Fibroblast of lung (primary cell): Measurements from ENCODE around the gene SIN3B. TPM values are rescaled to one million over a fixed set of nuclear protein-coding genes. Genes with fewer than 3 reads are reported as not detected.

Experiments
- DNase-seq, 2 donors: peaks; one replicate each; pipeline versions ENCODE4 v3.0.0 to v3.0.0-alpha.2; 2010; ENCODE audit warnings: low read depth in 2 of 2
- H2AFZ ChIP-seq: 2 replicates; pipeline ENCODE4 v1.5.1; 2012; ENCODE audit warnings: low read length, control low read depth, inconsistent platforms
- H3K27ac ChIP-seq: 2 replicates; pipeline ENCODE4 v1.5.1; 2011; ENCODE audit warnings: low read length, control low read depth; ENCODE audit not compliant: insufficient read depth
- H3K27me3 ChIP-seq: 2 replicates; pipeline ENCODE4 v1.5.1; 2011; ENCODE audit warnings: mild to moderate bottlenecking, low read length; ENCODE audit not compliant: control insufficient read depth, insufficient read depth
- H3K36me3 ChIP-seq: 2 replicates; pipeline ENCODE4 v1.5.1; 2011; ENCODE audit warnings: low read length; ENCODE audit not compliant: control insufficient read depth, insufficient read depth
- H3K4me1 ChIP-seq: 2 replicates; pipeline ENCODE4 v1.5.1; 2011; ENCODE audit warnings: low read length; ENCODE audit not compliant: control insufficient read depth, insufficient read depth; ENCODE audit errors: extremely low read depth
- H3K4me2 ChIP-seq: 2 replicates; pipeline ENCODE4 v1.5.1; 2011; ENCODE audit warnings: low read length, control low read depth; ENCODE audit not compliant: insufficient read depth; ENCODE audit errors: extremely low read depth
- H3K4me3 ChIP-seq, 4 experiments: fragments of 200-600 bp in 1 of 4; sonication (generic) in 1 of 4; replicated peaks in 1 of 4; 2 replicates each; pipeline ENCODE4 v1.5.1; 2011 to 2016; ENCODE audit warnings: low read length in 4 of 4, low read depth in 3 of 4, mild to moderate bottlenecking in 3 of 4, control low read depth in 2 of 4, inconsistent platforms in 1 of 4, mixed read lengths in 1 of 4; ENCODE audit not compliant: insufficient read depth in 1 of 4; ENCODE audit errors: control extremely low read depth in 1 of 4
- H3K79me2 ChIP-seq: 2 replicates; pipeline ENCODE4 v1.5.1; 2012; ENCODE audit warnings: mild to moderate bottlenecking, low read length, inconsistent platforms; ENCODE audit not compliant: control insufficient read depth, insufficient read depth
- H3K9ac ChIP-seq: 2 replicates; pipeline ENCODE4 v1.5.1; 2011; ENCODE audit warnings: mild to moderate bottlenecking, low read length, control low read depth; ENCODE audit not compliant: insufficient read depth
- H3K9me3 ChIP-seq: 2 replicates; pipeline ENCODE4 v1.5.1; 2012; ENCODE audit warnings: low read depth, low read length; ENCODE audit not compliant: control insufficient read depth, insufficient read depth
- H4K20me1 ChIP-seq: 2 replicates; pipeline ENCODE4 v1.5.1; 2011; ENCODE audit warnings: low read length; ENCODE audit not compliant: control insufficient read depth, insufficient read depth; ENCODE audit errors: extremely low read depth
- EZH2 ChIP-seq: IDR thresholded peaks from 2 replicates; pipeline ENCODE4 v1.5.1; 2012; ENCODE audit warnings: low read length, control low read depth, mild to moderate bottlenecking; ENCODE audit errors: missing control alignments
- polyA plus RNA-seq, 2 donors: library from polyadenylated mRNA; depleted of rRNA in 1 of 2; stranded (reverse) in 1 of 2; unstranded in 1 of 2; fragments of >200 nt; gene quantifications; 2 replicates each; pipeline ENCODE4 v1.2.1, GENCODE V29; 2011 to 2012; ENCODE audit warnings: missing spikeins in 1 of 2
- total RNA-seq: library from RNA; depleted of rRNA; stranded (reverse); fragments of >200 nt; gene quantifications from 2 replicates; pipeline ENCODE4 v1.2.1, GENCODE V29; 2014
- TF ChIP-seq, protein P1 (sequence below), 2 donors: IDR thresholded peaks in 1 of 2; conservative IDR thresholded peaks in 1 of 2; 1 replicate in 1 of 2; 2 replicates in 1 of 2; pipeline ENCODE4 v1.5.1; 2011 to 2012; ENCODE audit warnings: low read length in 2 of 2, control low read depth in 1 of 2, inconsistent platforms in 1 of 2, low read depth in 1 of 2, mild to moderate bottlenecking in 1 of 2

The SIN3B gene
- total and polyA plus RNA-seq, 2 donors (not counting 1 experiment from before 2014, with no cell fraction given): 14.9 to 32.9 TPM

DNA sequence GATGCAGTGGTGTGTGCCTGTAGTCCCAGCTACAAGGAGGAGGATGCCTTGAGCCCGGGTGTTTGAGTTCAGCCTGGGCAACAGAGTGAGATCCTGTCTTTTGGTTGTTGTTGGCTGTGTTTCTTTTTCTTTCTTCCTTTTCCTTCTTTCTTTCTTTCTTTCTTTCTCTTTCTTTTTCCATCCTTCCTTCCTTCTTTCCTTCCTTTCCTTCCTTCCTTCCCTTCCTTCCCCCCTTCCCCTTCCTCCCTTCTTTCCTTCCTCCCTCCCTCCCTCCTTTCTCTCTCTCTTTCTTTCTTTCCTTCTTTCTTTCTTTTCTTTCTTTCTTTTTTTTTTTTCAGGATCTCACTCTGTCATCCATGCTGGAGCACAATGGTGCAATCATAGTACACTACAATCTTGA lies 46.5 kb upstream of the SIN3B start:
- H2AFZ ChIP-seq: no peak overlapping the region
- no peaks in the 10 kb centered on the region for H3K4me1 ChIP-seq
- no peak overlapping the region for H3K4me3 ChIP-seq
- H3K79me2 ChIP-seq: no peaks in the 10 kb centered on the region
- no peak overlapping the region for H3K4me2 ChIP-seq
- no peak for DNase-seq
- TF ChIP-seq, protein P1, sequence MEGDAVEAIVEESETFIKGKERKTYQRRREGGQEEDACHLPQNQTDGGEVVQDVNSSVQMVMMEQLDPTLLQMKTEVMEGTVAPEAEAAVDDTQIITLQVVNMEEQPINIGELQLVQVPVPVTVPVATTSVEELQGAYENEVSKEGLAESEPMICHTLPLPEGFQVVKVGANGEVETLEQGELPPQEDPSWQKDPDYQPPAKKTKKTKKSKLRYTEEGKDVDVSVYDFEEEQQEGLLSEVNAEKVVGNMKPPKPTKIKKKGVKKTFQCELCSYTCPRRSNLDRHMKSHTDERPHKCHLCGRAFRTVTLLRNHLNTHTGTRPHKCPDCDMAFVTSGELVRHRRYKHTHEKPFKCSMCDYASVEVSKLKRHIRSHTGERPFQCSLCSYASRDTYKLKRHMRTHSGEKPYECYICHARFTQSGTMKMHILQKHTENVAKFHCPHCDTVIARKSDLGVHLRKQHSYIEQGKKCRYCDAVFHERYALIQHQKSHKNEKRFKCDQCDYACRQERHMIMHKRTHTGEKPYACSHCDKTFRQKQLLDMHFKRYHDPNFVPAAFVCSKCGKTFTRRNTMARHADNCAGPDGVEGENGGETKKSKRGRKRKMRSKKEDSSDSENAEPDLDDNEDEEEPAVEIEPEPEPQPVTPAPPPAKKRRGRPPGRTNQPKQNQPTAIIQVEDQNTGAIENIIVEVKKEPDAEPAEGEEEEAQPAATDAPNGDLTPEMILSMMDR (conservative IDR thresholded peaks at IDR 0.05 in 1 of 2, IDR thresholded peaks at IDR 0.05 in 1 of 2; ENCODE audit: low read depth in 1 of 2, low read length in 2 of 2): no peak
- TF ChIP-seq EZH2: no peak
- H3K27ac ChIP-seq: no peak overlapping the region
- no peak overlapping the region for H3K9ac ChIP-seq
- no peaks in the 10 kb centered on the region for H4K20me1 ChIP-seq
- no peaks in the 10 kb centered on the region for H3K36me3 ChIP-seq
- H3K9me3 ChIP-seq: no peaks in the 10 kb centered on the region
- peaks cover 2% of the 10 kb centered on the region for H3K27me3 ChIP-seq

DNA sequence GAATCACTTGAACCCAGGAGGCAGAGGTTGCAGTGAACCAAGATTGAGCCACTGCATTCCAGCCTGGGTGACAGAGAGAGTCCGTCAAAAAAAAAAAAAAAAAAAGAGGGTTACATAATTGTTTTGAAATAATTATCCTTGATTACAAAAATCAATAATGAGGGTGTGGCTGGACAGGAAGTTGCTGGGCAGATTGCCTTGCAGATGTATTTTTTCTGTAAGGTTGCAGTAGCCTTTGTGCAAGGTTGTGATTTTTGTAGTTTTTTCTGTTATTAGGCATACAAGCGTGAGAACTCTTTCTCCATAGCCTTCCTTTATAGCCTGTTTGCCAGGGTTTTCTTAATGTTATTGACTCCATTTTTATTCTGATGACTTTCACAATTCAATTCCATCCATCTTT lies 40.7 kb upstream of the SIN3B start:
- no peaks in the 10 kb centered on the region for H3K9me3 ChIP-seq
- no peak for DNase-seq
- H3K36me3 ChIP-seq: no peaks in the 10 kb centered on the region
- no peak for TF ChIP-seq EZH2
- TF ChIP-seq, protein P1 (conservative IDR thresholded peaks at IDR 0.05 in 1 of 2, IDR thresholded peaks at IDR 0.05 in 1 of 2; ENCODE audit: low read depth in 1 of 2, low read length in 2 of 2): no peak
- no peak overlapping the region for H3K27ac ChIP-seq
- H3K4me1 ChIP-seq: no peaks in the 10 kb centered on the region
- no peak overlapping the region for H3K4me3 ChIP-seq
- no peak overlapping the region for H2AFZ ChIP-seq
- no peak overlapping the region for H3K4me2 ChIP-seq
- no peak overlapping the region for H3K9ac ChIP-seq
- no peaks in the 10 kb centered on the region for H3K27me3 ChIP-seq
- H3K79me2 ChIP-seq: no peaks in the 10 kb centered on the region
- H4K20me1 ChIP-seq: no peaks in the 10 kb centered on the region

DNA sequence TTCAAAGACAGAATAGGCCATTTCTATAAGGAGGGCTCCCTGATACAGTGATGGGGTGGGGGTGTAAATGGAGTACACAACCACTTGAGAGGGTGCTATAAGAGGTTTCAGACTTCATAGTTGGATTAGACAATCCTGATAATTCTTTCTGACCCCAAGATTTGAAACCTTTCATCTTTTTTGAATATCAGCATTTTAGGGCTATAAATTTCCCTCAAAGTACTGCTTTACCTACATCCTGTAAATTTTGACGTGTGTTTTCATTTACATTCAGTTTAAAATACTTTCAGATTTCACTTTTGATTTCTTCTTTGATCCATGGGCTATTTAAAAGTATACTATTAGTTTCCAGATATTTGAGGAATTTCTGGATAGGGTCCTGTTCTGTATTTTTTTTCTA lies 40.0 kb upstream of the SIN3B start:
- Histone ChIP-seq H3K36me3 (no peaks in the 10 kb centered on the region), H3K27ac (no peak overlapping the region), H3K4me1 (no peaks in the 10 kb centered on the region), H3K9ac (no peak overlapping the region), H3K27me3 (no peaks in the 10 kb centered on the region), H3K9me3 (no peaks in the 10 kb centered on the region), H4K20me1 (no peaks in the 10 kb centered on the region), H3K4me3 (no peak overlapping the region), H2AFZ (no peak overlapping the region), H3K79me2 (no peaks in the 10 kb centered on the region), H3K4me2 (no peak overlapping the region)
- TF ChIP-seq, protein P1 (conservative IDR thresholded peaks at IDR 0.05 in 1 of 2, IDR thresholded peaks at IDR 0.05 in 1 of 2; ENCODE audit: low read depth in 1 of 2, low read length in 2 of 2): no peak
- DNase-seq: no peak
